IPS-NIHi11 (cell line): ENCODE data around the gene INSYN1.
A peak's percentile ranks its signal among the peaks of the same experiment; 100 is the strongest.
"Not testable (repeated sequence)": the region's sequence is repeated elsewhere in the genome, so short reads cannot be mapped to it uniquely, and the experiment has no call there.

ENCODE experiments used
- DNase-seq: peaks from one replicate; pipeline ENCODE4 v3.0.0; 2012; ENCODE audit warnings: mixed read lengths, low spot score

The INSYN1 gene

DNA sequence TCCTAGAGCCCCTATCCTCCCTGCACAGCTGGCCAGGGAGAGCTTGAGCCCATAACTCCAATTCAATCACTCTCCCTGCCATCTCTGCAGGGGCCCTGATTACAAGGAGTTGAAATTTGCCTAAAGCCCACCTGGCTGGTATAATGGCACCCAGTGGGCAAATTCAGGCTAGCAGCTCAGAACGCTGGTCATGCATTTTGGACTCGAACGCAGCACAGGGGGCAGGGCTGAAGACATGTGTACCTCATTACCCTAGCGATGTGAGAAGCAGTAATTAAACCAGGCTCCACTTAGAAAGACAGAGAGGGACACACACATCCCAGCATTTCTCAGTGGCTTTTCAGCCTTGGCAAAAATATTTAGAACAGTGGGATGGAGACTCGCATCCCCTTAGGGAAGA is 3.2 kb downstream of the INSYN1 start:
- no peak for DNase-seq

DNA sequence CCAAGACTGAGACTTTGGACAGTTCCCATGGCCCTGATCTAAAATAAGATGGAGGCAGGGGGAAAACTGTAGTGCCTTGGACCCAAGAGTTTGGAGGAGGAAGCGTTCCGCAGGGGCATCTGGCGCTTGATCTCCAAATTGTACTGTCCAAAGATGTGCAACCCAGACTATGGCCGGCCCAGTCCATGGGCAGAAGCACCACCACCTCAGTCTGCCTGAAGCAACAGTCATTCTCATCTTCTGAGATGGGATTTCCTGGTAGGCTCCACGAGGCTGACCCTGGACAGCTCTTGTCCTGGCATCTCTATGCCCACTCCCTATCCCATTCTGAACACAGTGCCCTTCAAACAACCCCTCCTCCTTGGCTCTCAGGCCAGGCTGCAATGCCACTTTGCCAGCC is 3.6 kb downstream of the INSYN1 start:
- no peak for DNase-seq

DNA sequence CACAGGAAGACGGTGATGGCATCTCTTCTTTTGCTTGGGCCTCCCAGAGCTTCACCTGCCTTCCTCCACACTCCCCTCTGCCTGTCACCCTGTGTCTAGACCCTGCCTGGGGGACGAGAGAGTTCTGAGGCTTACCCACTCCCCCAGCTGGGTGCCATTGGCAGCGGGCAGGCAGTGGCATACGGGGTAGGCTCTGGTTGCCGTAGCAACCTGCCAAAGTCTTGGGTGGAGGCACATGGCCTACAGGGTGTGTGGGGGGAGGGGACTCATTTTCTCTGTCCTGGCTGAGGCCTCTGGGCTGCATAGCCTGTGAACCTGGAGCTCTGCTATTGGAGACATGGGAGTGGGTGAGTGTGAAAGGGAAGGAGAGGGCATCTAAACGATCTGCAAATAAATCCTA is 4.4 kb downstream of the INSYN1 start:
- no peak for DNase-seq

DNA sequence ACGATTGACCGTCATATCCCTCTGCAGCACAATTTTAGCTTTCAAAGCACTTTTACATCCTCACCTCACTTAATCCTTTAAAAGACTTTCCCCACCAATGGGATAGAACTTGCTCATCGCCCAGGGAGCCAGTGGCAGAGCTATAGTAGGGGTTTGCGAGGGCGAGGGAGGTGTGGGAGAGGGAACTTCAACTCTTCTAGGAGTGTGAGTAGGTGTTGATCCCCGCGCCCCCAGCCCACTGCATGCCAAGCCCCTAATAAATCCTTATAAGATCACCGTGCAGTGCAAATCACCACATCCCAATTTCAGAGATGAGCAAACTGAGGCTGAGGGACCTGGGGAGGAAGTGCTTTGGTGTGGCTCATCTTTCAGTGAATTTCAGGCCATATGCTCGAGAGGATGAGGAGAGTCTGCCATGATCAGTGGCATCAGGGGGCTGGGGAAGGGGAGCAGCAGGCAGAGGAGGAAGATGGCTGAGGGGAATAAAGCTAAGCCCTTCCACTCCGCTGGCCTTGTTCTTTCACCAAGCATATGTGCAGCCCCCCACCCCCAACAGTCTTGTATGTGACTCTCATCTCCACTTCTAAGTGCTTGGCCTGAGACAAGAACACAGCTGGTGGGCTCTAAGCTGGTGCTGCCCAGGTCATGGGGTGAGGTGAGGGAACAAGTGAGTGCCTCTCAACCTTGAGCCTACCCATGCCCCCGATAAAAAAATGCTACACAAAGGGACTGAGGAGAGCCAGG is 5.1 kb downstream of the INSYN1 start:
- DNase-seq, result no peak

DNA sequence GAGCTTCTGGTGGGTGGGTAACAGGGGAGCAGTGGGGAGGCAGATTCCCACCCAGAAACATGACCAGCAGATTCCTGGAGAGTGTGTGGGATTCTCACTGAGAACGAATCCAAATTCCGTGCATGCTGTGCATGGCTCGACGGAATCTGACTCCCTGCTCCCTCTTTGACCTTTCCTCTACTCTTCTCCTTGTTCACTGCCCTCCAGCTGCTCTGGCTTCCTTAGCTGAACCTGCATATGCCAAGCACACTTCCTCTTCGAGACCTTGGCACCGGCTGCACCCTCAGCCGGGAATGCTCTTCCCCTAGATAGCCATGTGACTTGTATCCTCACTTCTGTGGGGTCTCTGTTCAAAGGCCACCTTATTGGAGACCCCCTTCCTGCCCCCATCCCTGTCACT is 6.3 kb downstream of the INSYN1 start:
- no peak for DNase-seq

DNA sequence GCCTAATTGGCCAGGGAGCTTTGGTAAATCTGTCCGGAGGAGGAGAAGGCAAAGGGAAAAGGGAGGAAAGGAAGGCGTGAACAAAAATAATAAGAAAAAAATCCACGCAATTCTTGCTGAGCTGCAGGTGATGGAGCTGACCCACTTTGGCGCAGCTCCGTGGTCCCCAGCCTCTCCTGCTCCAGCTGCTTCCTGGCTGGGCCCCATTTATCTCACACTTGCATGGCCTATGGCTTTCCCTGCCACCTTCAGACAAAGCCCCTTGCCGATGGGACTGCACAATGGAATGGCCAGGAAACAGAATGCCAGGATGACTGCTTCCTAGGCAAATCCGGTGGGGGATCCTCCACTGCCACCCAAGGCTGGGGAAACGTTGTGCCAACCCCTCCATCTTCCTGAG is 6.9 kb downstream of the INSYN1 start:
- no peak for DNase-seq

DNA sequence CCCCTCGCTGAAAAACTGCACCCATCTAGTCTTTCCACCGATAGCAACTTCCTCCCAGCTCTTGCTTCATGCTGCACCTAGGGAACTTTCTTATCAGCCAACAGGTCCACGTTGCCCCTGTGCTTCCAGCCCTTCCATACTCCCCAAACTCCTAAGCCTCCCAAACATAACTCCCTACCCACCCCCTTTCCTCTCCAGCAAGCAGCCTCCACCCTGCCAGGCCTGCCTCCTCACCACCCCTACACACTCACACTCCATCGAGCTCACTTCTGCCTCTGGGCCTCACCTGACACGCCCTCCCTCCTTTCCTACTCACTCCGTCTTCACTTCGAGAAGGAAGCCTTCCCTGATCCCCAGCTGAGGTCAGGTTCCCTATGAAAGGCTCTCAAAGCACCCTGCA is 8.1 kb downstream of the INSYN1 start:
- no peak for DNase-seq

DNA sequence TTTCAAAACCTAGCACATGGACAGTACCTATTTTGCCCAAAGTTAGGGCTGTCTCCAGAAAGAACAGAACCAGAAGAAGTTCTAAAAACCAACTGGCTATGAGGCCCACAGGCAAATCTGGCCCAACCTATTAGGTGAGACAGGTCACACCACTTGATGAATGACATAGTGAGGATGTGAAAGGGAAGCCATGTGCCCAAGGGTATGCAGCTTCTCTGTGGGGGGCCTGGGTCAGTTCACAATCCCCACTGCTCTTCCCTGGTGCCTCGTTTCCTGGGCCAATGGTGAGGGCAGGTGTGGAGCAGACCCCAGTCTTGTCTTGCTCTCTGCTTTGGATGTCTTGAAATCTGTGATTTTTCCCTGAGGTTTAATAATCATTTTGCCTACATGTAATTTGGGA is 8.9 kb downstream of the INSYN1 start:
- peak; percentile 44 for DNase-seq

DNA sequence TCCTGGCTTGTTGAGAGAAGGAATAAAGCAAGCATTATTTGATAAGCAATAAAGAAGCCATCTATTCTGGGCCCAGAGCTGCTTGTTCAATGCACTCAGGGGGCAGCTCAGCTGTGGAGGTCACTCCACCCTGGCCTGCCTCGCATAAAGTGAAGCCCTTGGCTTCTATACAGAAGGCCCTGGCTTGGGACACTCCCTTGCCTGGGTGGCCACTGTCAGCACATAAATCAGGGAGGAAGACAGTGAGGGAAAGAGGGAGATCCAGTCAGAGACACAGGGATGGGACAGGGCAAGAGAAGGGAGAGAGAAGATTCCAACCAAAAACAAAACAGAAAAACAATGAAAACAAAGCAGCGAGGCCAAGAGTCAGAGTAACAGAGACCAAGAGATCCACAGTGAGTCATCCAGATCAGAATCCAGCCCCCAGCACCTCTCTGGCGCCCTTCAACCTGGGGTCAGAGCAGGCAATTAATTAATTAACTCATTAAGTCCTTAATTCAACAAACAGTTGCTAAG is 11.8 kb downstream of the INSYN1 start:
- no peak for DNase-seq

DNA sequence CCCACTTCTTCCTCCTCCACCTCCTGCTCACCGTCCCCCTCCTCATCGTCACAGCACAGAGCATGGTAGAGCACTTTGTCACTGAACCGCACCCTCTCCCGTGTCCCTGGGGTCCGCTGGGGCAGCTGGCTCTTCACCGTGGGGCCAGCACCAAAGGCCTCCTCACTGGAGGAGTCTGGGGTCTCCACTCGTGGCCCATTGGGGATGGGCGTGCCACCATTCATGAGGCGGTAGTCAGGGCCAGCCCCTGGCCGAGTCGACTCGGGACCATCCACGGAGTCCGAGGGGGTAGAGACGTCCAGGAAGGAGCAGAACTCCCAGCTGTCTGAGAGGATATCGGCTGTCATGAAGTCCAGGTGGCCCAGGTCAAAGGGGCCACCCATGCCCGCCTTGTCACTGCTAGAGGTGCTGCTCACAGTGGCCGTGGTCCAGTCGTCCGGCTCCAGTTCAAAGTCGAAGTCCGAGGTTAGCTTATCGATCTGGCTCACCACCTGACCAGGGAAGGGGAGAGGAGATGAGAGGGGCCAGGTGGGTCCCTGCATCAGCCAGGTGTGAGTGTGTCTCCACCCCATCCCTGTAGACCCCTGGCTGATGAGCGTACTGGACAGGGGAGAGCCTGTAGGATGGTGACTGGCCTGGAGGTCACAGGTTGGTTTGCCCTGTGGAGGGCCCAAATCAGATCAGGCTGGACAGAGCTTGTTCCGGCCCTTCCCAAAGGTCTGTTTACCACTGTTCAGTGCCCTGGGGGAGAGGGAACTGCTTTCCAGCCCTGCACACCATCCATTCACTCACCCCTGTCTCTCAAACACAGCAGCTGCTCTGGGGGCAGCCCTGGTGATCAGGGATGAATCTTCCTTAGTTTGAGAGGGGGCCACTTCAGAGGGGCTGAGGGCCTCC is 12.8 kb downstream of the INSYN1 start:
- DNase-seq, result no peak

DNA sequence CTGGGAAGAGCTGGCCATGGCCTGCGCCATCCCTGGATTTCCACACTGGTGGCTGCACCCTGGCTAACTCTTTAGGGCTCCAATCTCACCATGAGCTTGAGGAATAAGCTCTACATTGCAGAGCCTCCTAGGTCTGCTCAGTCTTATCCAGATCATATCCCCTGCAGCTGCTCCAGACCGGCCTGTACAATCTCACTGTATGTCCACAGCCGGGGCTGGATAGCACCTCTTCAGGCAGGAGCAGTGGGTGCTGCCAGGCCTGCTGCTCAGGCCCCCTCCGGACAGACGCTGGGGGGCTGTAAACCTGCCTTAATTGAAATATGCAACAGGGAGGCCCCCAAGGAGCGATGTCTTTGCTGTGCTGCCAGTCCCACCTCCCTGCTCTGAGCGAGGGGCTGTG is 15.6 kb downstream of the INSYN1 start:
- no peak for DNase-seq

DNA sequence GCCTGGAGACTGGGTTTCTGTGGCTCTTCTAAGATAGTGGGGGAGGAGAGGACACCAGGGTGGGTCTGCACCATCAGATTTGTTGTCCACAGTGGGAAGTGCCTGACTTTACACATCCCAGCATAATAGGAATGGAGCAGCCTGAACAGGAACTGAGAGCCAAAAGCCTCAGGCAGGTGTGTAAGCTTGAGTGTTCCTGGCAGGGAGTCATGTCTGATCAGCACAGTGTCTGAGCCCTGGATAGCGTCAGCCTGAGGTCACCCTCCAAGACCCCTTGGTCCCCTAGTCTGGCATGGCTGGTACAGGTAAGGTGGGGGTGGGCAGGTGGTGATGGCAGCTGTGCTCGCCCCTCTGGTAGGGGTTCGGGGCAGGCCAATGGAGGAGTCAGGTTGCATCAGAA is 20.2 kb downstream of the INSYN1 start:
- DNase-seq, result no peak

DNA sequence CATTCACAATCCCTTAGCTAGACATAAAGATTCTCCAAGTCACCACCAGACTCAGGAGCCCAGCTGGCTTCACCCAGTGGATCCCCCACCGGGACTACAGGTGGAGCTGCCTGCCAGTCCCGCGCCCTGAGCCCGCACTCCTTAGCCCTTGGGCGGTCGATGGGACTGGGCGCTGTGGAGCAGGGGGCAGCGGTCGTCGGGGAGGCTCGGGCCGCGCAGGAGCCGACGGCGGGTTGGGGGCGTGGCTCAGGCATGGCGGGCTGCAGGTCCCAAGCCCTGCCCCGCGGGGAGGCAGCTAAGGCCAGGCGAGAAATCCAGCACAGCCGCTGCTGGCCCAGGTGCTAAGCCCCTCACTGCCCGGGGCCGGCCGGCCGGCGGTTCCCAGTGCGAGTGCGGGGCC is 21.1 kb downstream of the INSYN1 start:
- not testable (repeated sequence) for DNase-seq

DNA sequence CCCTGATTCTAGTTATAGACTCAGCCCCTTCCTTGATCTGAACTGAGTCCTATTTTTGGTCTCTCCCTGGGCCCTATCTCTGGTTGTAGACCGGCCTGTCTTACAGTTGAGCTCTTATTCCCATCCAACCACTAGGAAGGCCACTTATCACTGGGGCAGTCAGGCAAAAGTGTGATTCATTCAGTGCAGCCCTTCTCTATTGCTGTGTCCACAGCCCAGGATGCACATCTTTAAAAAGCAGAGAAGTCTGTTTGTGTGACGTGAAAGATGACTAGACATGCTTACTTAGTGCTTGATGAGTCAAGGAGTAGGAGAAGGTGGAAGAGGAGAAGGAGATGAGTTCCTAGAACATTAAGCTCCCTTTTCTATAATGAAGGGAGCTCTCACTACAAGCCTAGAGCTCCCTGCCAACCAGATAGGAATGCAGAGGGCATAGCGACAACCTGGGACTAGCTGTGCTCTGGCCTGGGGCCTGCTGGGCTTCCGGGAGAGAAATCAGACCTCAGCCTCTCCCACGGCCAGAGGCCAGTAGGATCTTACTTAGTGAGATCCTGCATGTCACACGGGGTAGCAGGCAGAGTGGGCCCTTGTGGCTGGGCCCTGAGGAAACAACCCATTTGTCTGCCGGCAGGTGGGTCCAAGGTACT is 25.7 kb downstream of the INSYN1 start:
- no peak for DNase-seq

DNA sequence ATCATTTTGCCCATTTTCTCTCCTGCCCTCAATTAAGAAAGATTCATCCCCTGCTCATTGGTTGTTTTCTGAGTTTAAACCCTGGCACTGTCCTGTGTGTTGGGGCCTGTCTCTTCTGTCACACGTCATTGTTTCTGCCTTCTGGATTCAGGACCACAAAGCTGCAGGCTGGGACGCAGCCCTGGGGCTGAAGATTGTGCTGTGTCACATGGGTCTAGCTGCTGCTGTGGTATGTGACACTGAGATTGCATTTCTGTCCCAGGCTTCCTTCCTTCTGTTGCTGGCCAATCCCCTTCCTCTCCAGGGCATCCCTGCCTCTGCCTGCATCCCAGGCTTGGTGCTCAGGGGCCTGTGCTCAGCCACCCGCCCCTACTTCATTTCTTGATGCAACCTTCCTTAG is 28.9 kb downstream of the INSYN1 start:
- DNase-seq, result no peak

DNA sequence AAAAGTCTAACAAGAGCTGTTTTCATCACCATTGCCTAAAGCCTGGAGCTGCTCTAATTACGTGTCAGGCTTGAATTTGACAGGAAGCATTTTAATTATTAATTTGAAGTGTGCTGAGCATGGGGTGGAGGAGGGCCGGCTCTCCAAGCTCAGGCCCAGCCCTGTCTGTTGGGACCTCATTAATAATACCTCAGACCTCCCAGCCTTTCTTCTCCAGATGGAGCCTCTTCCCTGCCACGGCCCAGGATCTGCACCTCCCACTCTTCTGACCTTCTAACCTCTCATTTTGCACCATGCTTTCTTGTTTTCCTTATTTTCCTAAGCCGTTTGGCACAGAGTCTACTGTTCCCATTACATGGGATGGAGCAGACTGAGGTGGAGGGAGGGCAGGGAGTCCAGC is 30.0 kb downstream of the INSYN1 start:
- DNase-seq, result no peak

DNA sequence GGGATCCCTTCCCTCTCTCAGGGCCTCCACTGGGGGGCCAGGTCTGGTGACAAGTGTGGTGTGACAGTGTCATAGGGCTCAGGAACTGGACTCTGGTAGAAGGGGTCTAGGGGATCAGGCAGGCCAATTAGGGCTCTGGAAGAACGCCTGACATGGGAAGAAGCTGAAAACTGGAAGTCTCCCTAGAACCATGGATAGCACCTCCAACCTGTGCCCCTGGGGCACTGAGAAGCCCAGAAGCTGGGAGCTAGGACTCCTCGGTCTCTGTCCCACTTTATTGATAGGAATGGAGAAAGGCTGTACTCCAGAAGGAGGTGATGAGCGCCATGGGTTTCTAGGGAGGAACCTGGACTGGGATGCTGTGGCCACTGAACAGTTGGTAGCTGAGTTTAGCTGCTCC is 30.7 kb downstream of the INSYN1 start:
- DNase-seq, result no peak

DNA sequence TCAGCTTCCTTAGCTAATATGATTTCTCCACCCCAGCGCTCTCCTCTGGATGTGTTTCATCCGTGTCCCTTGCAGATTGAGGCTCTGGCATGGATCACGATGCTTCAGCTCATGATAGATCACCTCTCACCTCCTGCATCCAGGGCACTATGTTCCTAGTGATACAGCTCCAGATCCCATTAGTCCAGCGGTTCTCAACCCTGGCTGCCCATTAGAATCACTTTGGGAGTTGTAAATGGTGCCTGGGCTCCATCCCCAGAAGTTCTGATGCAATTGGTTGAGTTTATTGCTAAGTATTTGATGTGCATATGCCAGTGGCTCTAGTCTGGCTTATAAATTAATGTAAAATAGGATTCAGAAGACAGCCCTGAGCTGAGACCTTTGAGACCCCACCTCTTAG is 34.5 kb downstream of the INSYN1 start:
- no peak for DNase-seq

DNA sequence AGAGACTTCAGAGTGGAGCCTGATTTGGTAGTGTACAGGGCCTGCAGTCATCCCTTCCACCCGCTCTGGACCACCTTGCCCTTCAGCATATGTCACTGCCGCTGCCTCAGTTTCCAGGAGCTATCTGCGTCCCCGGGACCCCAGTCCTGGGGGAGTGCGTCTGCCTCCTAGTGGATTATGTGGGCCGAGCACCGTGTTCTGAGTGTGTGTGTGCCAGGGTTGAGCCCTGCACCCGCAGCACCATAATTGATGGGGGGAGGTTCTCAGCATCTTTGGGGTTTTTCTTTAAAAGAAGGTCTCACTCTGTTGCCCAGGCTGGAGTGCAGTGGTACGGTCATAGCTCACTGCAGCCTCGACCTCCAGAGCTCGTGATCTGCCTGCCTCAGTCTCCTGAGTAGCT is 35.3 kb downstream of the INSYN1 start:
- DNase-seq, result peak; percentile 62

DNA sequence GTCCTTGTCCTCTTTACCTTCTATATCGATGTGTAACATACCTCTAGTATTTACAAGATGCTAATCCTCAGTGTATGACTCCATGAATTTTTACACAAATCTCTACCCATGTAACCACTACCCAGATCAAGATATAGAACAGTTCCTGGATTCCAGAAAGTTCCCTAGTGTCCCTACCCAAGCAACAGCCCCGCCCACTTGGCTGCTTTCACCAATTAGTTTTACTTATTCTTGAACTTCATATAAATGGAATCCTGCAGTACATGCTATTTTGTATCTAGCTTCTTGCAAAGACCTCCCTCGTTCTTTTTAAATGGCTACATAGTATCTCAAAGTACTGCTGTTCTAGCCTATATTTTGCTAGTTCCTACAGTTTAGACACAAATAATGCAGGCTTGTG is 35.9 kb downstream of the INSYN1 start:
- DNase-seq, result no peak

DNA sequence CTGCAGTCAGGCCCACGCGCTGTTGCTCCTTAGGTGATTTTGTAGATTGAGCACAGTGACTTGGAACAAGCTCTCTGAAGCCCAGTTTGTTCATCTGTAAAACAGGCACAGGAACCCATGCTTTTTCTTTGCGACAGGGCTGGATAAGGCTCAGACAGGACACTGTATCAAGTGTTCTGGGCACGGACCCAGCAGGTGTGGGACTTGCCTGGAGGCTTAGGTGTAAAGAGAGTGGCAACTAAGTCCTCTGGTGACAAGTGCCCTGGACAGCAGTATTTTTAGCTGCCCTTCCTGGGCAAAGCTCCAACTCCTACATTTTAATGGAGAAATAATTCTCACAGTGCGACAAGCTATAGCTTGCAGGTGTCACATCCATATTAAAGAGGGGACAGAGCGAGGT is 36.7 kb downstream of the INSYN1 start:
- no peak for DNase-seq

DNA sequence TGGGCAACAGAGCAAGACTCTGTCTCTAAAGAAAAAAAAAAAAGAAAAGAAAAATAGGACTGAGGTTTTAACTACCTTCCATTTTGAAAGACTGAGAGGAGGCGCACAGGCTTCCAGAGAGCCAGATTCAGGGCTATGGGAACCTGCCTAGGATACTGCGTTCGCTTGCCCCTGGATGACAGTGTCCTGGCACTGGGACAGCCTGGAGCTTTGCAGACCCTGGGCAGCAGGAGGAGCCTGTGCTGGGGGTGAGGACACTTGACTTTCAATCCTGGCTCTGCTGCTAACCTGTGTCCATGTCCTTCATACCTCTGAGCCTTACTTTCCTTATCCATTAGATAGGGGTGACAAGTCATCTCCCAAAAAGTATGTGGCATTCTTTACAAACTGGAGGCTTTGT is 37.7 kb downstream of the INSYN1 start:
- DNase-seq, result no peak
